Mucosa of descending colon (tissue), 3 donors: ENCODE data around the gene PRKAR1A. TPM values are rescaled to one million over a fixed set of nuclear protein-coding genes. Genes with fewer than 3 reads are reported as not detected.

Experiments
- ATAC-seq: fragments of 200-7000 bp; cut with Tn5 transposase; one replicate; pipeline ENCODE4 v1.9.1; 2020; ENCODE audit warnings: mild to moderate bottlenecking, moderate library complexity
- DNase-seq, 3 donors: peaks; one replicate each; pipeline ENCODE4 v3.0.0-alpha.2; 2020
- H3K36me3 ChIP-seq: fragments of 200-600 bp; one replicate; pipeline ENCODE4 v1.8.0; 2021; ENCODE audit warnings: low read depth, mild to moderate bottlenecking
- H3K4me1 ChIP-seq: fragments of 200-600 bp; one replicate; pipeline ENCODE4 v1.8.0; 2021; ENCODE audit warnings: low read depth, mild to moderate bottlenecking
- H3K4me3 ChIP-seq: fragments of 200-600 bp; one replicate; pipeline ENCODE4 v1.8.0; 2021; ENCODE audit warnings: mild to moderate bottlenecking
- H3K9me3 ChIP-seq: fragments of 200-600 bp; one replicate; pipeline ENCODE4 v1.8.0; 2021; ENCODE audit warnings: mild to moderate bottlenecking
- CTCF ChIP-seq: fragments of 200-600 bp; IDR thresholded peaks from one replicate; pipeline ENCODE4 v1.8.0; 2022; ENCODE audit warnings: antibody characterized with exemption, mild to moderate bottlenecking
- intact Hi-C, 2 donors: fragments of 100-400 bp; cut with DNase I in 1 of 2; cut with micrococcal nuclease in 1 of 2; formaldehyde crosslinking; loops; one replicate each; pipeline versions ENCODE4 v1.11.0 to v1.11.1; 2022; cut with DNase I, micrococcal nuclease
- long read RNA-seq, 2 donors: library from polyadenylated mRNA; unstranded; transcript quantifications; one replicate each; pipeline ENCODE4 v2.0.0, GENCODE V29; 2019 to 2021
- total RNA-seq, 3 donors: library from RNA; stranded (reverse); fragmentation: NEBNext Ultra II Directional in 2 of 3; extraction: Animal tissue kit (Norgen Biotek cat#: 25700) in 2 of 3; gene quantifications; one replicate each; pipeline versions ENCODE4 v1.2.1 to v1.2.4, GENCODE V29; 2021 to 2023
- donor health status: DM: no; HTN: no; CAD: no; lungs with moderate emphysema.
- donor health status: DM: no; HTN: no; CAD: no.
- donor health status: DM: no; HTN: yes; CAD: no.

The PRKAR1A gene
- 100 to 1,000 TPM; 132 to 238 (median 147) TPM for total RNA-seq
- long read RNA-seq, donor 1, full-length matches to known transcripts, result 301 of 335 reads
- long read RNA-seq, donor 1, partial matches to known transcripts, result 16 of 335 reads
- long read RNA-seq, donor 1, other reads (novel, unspliced or antisense), result 18 of 335 reads
- long read RNA-seq, donor 2, full-length matches to known transcripts, result 47 of 57 reads
- long read RNA-seq, donor 2, partial matches to known transcripts, result 6 of 57 reads
- long read RNA-seq, donor 2, other reads (novel, unspliced or antisense), result 4 of 57 reads

GRCh38 chr17:68512247-68512959 lies at the start of gene PRKAR1A:
PRKAR1A (plus strand) TSS chr17:68512430; CDS start chr17:68515400, 2,970 bp downstream.
- Histone ChIP-seq H3K4me3 (peak within 1 kb of the TSS; percentile 84), H3K9me3 (no peaks in the 10 kb centered on the region), H3K4me1 (peaks cover 10% of the 10 kb centered on the region), H3K36me3 (no peaks in the 10 kb centered on the region)
- no peak for TF ChIP-seq CTCF
- DNase-seq, result peak; percentile 95 to 98 (median 96)
- peak; percentile 93 for ATAC-seq
- intact Hi-C loops, result no loop called here

- DNase-seq, result no peak
- H3K4me1 ChIP-seq, result peaks cover 1% of the 10 kb centered on the region
- H3K4me3 ChIP-seq, result no peak overlapping the region
- H3K9me3 ChIP-seq, result no peaks in the 10 kb centered on the region
- intact Hi-C loops, result loop anchor here (5.0 to 10.0 kb wide), 2 partner anchors 199 to 201 kb away; no protein-coding TSS in a partner anchor
- no peaks in the 10 kb centered on the region for H3K36me3 ChIP-seq
- ATAC-seq, result no peak
- TF ChIP-seq CTCF, result no peak
Measured at GRCh38 chr17:68463211-68464019, 48.8 kb upstream of the PRKAR1A start.

GRCh38 chr17:68468334-68468733 lies 43.9 kb upstream of the PRKAR1A start:
- no peak for ATAC-seq
- intact Hi-C loops, result loop anchor here in 1 of 2 donors (10.0 kb wide), 1 partner anchor 204 kb away; no protein-coding TSS in a partner anchor
- Histone ChIP-seq H3K9me3 (no peaks in the 10 kb centered on the region), H3K4me3 (no peak overlapping the region), H3K36me3 (no peaks in the 10 kb centered on the region), H3K4me1 (no peaks in the 10 kb centered on the region)
- no peak for TF ChIP-seq CTCF
- DNase-seq, result no peak

GRCh38 chr17:68468788-68469187 lies 43.4 kb upstream of the PRKAR1A start:
- Histone ChIP-seq H3K36me3 (no peaks in the 10 kb centered on the region), H3K4me3 (no peak overlapping the region), H3K9me3 (no peaks in the 10 kb centered on the region), H3K4me1 (no peaks in the 10 kb centered on the region)
- no peak for TF ChIP-seq CTCF
- DNase-seq (no peak), ATAC-seq (no peak)
- intact Hi-C loops, result loop anchor here in 1 of 2 donors (10.0 kb wide), 1 partner anchor 204 kb away; no protein-coding TSS in a partner anchor

GRCh38 chr17:68470961-68471360 lies 41.3 kb upstream of the PRKAR1A start:
- intact Hi-C loops, result no loop called here
- ATAC-seq (no peak), DNase-seq (no peak)
- no peak for TF ChIP-seq CTCF
- H3K4me1 ChIP-seq, result no peaks in the 10 kb centered on the region
- no peak overlapping the region for H3K4me3 ChIP-seq
- no peaks in the 10 kb centered on the region for H3K36me3 ChIP-seq
- H3K9me3 ChIP-seq, result no peaks in the 10 kb centered on the region
